HG03575 (cell line): ENCODE results near the gene NOC2L.
"Not testable (repeated sequence)": the region's sequence is repeated elsewhere in the genome, so short reads cannot be mapped to it uniquely, and the experiment has no call there.

Experiments
- ATAC-seq: cut with Tn5 transposase; IDR thresholded peaks from one replicate; pipeline ENCODE4 v1.9.1; 2021; ENCODE audit not compliant: unreplicated experiment, insufficient number of reproducible peaks, low FRiP score; ENCODE audit errors: extremely low read depth

NOC2L gene

DNA sequence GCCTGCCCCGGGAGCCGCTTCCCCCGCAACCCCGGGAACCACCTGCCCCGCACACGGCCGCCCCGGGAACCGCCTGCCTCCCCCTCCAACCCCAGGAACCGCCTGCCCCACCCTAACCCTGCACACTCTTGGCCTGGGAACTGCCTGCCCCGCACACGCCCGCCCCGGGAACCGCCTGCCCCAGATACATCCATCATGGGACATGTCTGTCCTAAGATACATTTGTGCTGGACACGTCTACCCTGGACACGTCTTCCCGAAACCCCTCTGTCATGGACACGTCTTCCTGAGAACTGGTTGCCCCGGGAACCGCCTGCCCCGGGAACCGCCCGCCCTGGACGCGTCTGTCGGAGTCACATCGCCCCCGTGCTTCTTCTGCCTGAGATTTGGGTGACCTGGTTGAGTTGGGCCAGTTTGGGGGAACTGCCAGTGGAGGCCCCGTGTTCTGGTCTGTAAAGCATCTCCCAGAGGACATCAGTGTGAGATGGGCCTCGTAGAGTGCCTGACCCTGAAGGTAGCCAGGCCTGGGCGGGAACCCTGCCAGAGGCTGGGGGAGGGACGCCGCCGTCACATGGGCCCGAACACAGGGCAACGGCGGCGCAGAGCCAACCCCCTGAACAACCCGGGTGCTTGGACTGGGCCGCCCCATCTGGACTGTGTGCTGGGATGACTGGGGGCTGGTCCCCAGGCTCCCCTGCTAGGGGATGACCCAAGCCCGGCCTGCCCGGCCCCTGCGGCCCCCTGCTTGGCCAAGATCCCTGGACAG is 19.2 kb upstream of the NOC2L start:
- no peak for ATAC-seq

DNA sequence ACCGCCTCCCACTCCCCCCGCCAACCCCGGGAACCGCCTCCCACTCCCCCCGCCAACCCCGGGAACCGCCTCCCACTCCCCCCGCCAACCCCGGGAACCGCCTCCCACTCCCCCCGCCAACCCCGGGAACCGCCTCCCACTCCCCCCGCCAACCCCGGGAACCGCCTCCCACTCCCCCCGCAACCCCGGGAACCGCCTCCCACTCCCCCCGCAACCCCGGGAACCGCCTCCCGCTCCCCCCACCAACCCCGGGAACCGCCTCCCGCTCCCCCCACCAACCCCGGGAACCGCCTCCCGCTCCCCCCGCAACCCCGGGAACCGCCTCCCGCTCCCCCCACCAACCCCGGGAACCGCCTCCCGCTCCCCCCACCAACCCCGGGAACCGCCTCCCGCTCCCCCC is 17.7 kb upstream of the NOC2L start:
- ATAC-seq, result not testable (repeated sequence)

DNA sequence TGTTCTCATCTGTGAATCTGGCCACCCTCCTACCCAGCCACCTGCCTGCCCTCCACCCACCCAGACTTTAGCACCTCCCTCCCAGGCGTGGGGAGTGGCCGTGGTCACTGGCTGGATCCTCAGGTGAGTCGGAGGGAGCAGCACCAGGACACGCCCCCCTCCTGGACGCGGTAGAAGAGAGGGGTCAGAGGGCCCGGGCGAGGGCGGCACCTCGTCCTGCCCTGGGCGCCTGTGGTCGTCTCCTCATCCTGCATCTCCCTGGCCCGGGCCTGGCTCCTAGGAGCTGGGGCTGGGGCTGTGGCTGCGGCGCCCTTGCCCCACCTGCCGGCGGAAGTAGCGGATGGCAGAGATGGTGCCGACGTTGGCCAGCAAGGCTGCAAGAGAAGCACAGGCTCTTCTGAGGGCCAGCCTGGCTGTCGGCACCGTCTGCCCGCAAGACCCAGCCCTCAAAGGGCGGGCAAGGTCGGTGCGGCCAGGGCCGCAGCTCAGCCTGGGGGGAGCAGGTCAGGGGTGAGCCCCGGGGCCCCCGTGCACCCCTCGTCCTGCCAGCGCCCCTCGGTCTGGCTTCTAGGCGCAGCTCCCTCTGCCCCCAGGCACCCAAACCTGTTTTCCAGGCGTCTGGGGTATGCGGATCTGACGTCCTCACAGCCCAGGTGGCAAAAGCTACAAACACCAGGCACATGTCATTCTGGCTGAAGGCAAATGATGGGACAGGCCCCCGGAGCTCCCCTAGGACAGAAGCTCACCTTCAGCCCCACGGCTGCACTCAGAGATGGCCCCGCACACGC is 17.0 kb upstream of the NOC2L start:
- ATAC-seq, result no peak

DNA sequence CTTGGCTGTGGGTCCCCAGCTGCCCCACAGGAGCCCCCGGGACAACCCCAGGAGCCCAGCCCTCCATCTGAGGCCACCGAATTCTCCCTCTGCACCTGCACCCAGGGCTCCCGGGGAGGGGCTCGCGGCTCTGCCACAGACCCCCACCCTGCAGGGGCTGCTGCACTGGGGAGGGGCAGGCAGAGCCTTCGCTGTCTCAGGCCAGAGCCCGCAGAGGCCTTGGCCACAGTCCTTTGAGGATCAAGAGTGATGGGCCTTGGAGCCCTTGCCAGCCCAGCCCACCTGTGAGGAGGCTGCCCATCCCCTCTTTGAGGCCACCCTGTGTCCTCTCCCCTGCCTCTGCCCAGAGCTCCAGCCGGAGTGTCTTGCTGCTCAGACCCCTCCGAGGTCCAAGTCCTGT is 16.3 kb upstream of the NOC2L start:
- ATAC-seq, result no peak

DNA sequence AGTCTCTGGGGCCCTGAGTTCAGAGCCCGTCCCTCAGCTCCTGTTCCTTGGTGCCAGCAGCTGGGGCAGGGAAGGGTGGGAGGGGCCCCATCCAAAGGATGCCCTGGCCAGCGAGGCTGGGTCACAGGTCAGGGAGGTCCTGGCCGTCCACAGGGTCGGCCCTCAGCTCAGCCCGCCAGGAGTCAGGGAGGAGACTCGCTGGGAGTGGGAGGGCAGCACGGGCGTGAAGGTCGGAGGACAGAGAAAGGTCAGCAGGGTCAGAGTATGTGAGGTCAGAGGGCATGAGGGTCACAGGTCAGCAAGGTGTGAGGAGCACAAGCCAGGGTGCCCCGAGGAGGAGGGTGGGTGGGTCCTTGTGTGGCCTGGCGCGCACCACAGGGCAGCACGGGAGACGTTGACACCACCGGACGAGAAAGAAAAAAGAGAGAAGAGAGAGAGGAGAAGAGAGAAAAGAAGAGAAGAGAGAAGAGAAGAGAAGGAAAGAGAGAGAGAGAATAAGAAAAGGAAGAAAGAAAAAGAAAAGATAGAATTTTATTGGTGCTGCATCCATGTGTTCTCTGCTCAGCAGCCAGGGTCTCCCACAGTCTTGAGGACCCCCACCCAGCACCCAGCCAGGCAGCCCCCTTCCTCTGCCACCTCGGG is 15.8 kb upstream of the NOC2L start:
- ATAC-seq, result no peak

DNA sequence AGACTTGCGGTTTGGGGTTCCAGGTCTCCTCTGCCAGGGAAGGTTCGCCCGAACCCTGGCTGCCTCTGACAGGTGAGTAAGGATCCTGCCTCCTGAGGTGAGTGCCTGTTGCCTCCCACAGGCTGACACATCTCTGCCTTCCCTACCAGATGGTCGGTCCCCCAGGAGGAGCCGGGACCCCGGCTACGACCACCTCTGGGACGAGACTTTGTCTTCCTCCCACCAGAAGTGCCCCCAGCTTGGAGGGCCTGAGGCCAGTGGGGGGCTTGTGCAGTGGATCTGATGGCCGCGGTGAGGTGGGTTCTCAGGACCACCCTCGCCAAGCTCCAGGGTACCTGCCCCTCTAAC is 15.2 kb upstream of the NOC2L start:
- no peak for ATAC-seq

DNA sequence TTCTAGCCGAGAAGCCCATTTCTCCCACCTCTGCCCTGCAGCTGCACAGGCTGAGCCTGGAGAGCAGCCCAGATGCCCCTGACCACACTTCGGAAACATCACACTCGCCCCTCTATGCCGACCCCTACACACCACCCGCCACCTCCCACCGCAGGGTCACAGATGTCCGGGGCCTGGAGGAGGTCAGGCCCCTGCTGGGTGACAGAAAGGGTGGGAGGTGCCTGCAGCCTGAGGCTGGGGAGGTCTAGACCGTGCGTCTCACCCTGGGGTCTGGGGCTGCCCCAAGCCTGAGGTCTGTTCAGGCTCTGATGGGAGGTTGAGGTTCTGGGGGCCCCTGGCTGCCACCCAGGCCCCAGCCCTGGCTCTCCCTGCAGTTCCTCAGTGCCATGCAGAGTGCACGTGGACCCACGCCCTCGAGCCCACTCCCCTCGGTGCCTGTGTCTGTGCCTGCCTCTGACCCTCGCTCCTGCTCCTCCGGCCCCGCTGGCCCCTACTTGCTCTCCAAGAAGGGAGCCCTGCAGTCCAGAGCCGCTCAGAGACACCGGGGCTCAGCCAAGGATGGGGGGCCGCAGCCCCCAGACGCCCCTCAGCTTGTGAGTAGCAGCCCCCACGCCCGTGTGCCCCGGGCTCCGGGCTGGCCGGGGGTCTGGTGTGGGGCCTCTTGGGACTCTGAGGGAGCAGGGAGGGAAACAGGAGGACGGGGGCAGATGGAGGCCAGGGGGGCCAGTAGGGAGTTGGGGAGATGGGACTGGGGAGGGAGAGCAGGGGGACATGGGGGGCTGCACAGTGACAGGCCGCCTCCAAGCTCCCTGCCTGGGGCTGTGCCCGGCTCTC is 14.6 kb upstream of the NOC2L start:
- ATAC-seq, result no peak

DNA sequence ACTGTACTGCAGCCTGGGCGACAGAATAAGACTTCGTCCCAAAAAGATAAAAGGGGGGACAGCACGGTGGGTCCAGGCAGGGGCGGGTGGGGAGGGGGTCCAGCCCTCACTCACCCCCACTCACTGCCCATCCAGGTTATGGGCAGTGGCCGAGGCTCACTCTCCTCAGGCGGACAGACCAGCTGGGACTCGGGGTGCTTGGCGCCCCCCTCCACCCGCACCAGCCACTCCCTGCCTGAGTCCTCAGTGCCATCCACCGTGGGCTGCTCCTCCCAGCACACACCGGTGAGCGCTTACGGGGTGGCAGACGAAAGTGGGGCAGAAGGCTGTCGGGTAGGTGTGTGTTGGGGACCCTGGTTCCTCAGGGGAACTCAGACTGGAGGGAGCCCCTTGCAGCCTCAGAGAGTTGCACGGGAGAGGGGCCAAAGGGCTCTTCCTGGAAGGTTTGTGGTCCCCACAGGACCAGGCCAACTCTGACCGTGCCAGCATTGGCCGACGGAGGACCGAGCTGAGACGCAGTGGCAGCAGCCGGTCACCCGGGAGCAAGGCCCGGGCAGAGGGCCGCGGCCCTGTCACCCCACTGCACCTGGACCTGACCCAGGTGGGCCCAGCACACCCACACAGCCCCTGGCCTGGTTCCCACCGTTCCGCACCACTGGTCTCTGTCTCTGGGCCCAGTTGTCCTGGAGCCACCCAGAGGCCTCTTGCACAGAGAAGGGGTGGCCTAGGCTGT is 13.8 kb upstream of the NOC2L start:
- no peak for ATAC-seq

DNA sequence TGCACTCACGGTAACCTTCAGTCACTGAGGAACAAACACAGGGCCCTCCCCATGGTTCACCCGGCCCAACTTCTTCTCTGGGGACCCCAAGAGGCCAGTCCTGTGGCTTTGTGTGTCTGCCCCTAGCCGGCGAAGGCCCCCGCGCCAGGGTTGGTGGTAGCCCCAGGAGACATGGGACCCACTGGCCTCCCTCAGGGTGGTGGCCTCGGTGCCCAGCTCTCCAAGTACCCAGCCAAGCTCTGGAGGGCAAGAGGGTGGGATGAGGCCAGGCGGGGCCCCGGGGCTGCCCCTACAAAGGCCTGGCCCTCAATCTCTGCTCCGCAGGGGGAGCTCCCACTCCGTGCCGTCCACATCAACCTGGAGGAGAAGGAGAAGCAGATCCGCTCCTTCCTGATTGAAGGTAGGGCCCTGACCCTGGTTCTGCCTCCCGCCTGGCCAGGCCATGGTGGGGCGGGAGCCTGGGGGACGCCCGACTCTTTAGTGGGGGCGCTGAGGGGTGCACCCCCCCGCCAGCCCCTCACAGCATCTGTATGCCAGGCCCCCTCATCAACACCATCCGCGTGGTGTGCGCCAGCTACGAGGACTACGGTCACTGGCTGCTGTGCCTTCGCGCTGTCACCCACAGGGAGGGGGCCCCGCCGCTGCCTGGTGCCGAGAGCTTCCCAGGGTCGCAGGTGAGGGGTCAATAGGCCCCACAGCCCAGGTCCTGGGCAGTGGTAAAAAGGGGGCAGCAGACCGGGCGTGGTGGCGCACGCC is 12.9 kb upstream of the NOC2L start:
- no peak for ATAC-seq

DNA sequence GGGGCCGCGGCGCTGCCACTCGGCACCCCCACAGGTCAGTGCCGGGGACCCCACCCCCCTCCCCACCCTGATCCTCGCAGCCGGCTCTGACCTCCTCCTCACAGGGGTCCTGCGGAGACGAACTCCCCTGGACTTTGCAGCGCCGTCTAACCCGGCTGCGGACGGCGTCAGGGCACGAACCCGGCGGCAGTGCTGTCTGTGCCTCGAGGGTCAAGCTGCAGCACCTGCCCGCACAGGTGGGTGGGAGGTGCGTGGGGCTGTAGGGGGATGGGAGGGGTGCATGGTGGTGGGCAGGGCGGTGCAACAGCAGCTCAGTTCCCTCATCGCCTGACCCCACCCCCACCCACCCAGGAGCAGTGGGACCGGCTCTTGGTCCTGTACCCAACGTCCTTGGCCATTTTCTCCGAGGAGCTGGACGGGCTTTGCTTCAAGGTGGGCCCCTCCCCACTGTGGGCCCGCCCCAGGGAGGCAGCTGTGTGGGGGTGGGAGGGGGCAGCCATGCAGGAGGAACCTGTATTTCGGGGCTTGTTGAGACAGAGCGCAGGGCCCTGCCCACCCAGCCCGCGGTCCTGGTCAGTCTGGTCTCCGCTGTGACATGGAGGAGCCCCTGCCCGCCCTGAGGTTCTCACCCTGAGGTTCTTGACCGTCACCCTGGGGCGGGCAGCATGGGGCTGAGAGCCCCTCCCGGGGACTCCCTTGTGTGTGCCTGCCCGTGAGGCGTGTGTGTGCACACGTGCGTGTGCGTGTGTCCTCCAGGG is 12.1 kb upstream of the NOC2L start:
- ATAC-seq, result no peak

DNA sequence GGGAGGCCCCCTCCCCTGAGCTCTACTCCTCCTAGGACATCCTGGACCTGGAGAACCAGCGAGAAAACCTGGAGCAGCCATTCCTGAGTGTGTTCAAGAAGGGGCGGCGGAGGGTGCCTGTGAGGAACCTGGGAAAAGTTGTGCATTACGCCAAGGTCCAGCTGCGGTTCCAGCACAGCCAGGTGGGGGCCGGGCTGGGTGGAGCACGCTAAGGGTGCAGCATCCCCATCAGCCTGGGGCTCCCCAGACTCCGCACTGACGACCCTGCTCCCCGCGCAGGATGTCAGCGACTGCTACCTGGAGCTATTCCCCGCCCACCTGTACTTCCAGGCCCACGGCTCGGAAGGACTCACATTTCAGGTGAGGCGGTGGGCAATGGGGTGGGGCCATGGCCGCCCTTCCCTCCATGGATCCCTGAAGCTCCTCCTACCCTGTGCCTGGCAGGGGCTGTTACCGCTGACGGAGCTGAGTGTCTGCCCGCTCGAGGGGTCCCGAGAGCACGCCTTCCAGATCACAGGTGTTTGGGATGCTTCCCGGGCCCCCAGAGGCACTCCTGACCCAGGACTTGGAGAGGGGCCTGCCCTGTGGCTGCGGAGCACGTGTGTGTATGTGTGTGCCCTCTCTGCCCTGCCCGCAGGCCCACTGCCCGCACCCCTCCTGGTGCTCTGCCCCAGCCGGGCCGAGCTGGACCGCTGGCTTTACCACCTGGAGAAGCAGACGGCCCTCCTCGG is 11.4 kb upstream of the NOC2L start:
- ATAC-seq, result no peak

DNA sequence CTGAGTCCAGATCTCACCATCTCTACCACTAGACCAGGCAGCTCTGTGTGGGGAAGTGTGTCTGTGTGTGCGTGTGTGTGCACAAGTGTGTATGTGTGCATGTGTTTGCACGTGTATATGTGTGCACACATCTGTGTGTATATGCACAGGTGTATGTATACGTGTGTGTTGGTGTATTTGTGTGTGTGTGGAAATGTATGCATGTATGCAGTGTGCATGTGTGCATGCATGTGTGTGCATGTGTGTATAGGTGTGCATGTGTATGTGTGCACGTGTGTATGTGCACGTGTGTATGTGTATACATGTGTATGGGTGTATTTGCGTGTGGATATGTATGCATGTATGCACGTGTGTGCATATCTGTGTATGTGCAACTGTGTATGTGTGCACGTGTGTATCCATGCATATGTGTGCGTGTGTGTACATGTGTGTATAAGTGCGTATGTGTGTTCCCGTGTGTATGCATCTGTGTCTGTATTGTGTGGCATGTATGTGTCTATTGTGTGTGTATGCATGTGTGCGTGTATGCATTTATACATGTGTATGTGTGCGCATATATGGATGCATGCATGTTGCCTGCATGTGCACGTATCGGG is 10.3 kb upstream of the NOC2L start:
- ATAC-seq, result no peak

DNA sequence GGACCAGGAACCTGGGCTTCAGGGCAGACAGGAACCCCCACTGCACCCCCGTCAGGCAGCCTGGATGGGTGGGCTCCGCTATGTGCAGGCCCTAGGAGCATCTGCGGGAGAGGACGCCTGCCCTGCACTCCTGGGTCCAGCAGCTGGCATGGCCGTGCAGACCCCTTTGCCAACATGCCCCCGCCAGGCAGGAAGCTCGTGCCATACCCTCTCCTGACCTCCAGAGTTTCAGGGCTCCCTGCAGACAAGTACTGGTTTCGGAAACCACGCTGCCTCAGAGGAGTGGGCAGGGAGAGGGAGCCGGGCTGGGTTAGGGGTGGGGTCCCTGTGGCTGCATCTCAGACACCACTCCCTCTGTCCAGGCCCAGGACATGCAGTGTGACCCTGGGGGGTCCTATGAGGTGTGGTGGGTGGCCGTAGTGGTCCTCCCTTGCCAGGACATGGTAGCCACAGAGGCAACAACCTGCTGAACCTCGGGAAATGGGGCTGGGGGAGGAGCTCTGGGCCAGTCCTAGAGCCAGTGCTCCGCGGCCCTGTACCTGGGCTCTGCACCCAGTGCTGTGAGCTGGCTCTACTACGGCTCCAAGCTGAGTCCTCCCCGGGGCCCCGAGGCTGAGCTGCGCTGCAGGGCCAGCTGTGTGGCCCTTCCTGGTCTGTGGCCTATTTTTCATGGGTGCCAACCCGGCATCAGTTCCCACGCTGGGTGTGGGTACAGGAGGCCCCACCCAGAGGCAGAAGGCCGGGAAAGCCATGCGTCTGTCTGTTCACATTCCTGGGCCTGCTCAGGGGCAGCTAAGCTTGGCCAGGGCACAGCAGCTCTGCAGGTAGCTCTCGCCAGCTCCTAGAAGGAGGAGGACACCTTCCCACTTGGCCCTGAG is 8.6 kb upstream of the NOC2L start:
- no peak for ATAC-seq

DNA sequence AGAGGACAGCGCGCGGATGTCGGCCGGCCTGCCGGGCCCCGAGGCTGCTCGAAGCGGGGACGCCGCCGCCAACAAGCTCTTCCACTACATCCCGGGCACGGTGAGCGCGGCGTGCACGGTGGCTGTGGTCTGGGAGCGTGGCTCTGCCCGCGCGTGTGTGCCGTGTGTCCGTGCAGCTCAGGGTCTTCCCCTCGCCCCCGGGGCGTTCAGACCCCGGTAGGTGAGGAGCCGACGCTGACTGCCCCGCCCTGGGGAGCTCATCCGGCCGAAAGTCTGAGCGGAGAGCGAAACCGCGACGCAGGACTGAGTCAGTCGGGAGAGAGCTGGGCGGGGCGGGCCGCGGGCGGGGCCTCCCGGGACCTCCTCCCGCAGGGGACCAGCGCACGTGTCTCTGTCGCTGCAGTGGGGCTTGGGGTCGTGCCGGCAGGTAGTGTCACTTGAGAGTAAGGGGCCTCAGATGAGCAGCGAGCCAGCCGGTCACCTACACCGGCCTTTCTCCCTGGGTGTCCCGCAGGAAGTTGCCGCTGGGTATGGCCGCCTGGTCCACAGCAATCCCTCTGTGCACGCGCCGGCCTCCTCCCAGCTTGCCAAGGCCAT is 7.7 kb upstream of the NOC2L start:
- no peak for ATAC-seq

DNA sequence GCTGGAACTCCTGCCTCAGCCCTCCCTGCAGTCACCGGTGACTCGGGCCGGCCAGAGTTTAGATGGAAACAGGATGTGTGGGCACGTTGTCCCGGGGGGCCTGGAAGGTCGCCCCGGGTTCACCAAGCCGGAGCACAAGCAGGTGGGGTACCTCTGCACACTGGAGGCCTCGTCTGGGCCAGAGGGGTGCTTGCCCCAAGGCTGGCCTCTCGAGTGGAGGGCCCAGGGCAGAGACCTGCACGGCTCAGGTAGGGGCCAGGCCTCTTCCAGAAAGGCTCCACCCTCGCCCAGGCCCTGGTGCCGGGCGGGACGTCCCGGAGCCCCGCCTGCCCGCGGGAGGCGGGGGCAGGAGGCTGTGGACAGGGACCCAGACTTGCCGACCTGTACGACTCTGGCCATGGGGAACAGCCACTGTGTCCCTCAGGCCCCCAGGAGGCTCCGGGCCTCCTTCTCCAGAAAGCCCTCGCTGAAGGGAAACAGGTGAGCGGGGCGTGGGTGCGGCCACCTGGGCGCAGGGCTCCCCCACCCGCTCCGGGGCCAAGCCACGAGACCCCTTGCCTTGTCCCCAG is 7.2 kb upstream of the NOC2L start, which contains the start of gene PLEKHN1:
Gene PLEKHN1, plus strand, starts transcription at position 348 of the 569 bp plus-strand sequence. Its CDS starts 50 bp downstream, at position 398.
- ATAC-seq, result no peak
